HG03045 (cell line): ENCODE results near the gene HEATR1.
"Not testable (repeated sequence)": the region's sequence is repeated elsewhere in the genome, so short reads cannot be mapped to it uniquely, and the experiment has no call there.

ENCODE experiments used
- ATAC-seq: cut with Tn5 transposase; IDR thresholded peaks from one replicate; pipeline ENCODE4 v1.9.1; 2021; ENCODE audit warnings: mild to moderate bottlenecking, moderate library complexity; ENCODE audit not compliant: unreplicated experiment

Gene HEATR1

DNA sequence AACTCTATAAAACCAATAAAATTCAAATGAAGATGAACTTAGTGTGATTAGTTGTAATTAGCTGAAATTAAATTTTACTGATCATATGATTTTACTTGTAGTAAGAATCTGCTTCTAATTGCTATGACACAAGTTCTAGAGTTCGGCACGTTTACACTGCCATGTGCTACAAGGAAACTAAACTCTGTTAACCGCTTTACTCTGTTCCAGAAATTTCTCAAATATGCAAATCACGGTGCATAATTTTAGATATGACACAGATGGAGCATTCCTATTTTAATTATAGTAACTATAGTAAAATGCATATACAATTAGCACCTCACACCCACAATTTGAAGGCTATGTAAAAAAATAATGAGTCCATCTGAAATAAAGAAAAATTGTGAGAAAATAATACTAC, 14.8 kb downstream of the HEATR1 start:
- no peak for ATAC-seq

DNA sequence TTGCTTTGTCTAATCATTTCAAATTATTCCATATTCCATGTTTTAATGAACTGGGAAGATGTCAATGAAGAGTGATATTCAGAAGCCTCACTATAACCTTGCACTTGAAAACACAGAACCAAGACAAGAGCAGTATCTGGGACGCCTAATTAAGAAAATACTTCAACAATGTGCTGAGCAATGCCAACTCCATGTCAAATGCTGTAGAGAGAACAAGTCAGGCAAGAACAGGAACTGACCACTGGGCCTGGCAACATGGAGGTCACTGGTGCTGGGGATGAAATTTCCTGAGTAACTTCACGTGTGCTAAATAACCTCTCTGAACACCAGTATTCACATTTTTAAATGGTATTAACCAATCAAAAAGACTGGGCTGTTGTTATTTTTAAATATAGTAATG, 22.8 kb downstream of the HEATR1 start:
- ATAC-seq: no peak

DNA sequence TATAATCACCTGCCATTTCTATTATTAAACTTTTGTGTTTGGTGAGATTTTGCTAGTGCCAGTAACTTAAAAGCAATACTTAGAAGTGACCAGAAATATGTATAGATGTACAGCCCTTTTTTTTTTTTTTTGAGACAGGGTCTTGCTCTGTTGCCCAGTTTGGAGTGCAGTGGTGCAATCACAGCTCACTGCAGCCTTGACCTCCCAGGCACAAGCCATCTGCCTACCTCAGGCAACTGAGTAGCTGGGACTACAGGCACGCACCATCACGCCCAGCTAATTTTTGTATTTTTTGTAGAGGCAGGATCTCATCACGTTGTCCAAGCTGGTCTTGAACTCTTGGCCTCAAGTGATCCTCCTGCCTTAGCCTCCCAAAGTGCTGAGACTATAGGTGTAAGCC, 23.9 kb downstream of the HEATR1 start:
- ATAC-seq: not testable (repeated sequence)

DNA sequence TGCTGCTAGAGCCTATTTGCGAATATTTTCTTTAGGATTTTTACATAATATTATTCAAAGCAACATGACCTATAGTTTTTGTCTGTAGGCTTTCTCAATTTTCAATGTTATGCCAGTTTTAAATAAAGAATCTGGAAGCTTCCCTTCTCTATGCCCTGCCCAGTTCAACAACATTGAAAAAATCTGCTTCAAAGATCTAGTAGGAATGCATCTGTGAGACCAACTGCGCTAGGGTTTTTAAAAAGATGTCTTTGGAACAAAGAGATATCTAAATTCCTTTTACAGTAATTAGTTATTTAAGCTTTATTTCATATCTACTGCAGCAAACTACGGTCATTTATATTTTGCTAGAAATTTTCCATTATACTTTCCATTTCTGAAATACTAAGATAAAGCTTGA, 25.7 kb downstream of the HEATR1 start:
- ATAC-seq: no peak

- not testable (repeated sequence) for ATAC-seq
These were observed 27.3 kb downstream of the HEATR1 start for GRCh38 chr1:236577041-236577440.

GRCh38 chr1:236576004-236576403, 28.3 kb downstream of the HEATR1 start:
- no peak for ATAC-seq

DNA sequence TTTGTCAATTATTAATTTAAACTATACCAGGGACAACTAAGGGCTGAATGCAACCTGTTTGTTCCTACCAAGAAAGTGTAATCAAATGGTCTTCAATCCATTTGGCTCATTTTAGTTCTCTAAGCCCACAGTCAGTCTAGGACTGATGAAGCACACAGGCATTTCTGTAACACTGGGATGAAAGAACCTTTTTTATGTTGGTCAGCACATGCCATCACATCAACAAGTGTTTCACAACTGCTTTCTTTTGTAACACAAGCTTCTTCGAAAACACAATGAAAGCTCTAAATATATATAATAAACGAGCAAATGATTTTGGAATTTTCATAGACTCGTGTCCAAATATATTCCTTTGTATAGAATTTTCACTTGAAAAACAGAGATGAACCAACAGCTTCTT, 28.8 kb downstream of the HEATR1 start:
- ATAC-seq: no peak

DNA sequence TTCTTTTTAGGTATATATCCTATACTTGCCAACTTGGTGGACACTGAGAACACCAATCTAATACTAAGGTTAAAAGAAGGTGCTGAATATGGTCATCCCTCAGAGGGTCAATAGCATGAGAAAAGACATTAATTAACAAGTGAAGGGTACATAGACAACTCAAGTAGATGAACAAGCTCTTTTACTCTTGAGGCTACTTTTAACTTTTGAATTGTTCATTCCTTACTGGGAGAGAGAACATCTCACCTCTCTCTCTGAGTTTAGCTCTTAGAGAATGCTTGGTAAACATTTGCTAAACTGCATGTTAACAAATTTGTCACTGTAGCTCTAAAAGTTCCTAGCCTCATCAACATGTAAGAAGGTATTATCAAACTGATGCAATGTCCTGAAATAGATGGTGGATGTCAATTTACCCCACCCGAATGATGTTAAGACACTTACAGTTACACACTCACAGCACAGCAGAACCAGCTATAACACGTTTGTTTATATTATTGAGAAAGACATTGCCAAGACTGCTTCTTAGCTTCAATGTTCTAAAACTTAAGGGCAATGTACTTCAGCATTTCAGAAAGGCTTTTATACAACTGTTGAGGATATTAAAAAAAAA, 35.9 kb downstream of the HEATR1 start:
- no peak for ATAC-seq

- no peak for ATAC-seq
These were observed 38.8 kb downstream of the HEATR1 start for GRCh38 chr1:236565530-236565929.

- no peak for ATAC-seq
These were observed 42.3 kb downstream of the HEATR1 start for GRCh38 chr1:236561976-236562375.

DNA sequence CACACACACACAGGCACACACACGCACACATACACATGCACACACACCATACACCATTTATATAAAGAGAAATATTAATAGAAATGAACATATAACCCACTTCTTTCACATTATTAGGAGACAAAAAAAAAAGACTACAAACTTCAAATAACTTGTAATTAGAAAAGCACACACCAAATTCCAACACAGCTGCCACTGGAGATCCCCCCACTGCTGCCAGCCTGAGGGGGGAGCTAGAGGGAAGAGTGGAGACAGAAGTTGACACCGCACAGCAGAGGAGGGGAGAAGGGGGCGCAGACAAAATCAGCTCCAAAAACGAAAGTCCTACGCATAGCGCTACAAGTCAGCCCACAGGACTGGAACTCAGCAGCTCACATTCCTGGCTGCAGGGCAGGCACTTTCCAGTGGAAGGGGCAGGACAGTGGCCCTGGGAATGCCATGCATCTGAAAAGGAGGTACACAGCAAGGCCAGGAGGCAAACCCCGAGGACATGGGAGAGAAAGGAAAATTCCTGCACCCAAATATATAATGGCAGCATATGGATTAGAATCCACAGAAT, 44.0 kb downstream of the HEATR1 start:
- ATAC-seq: no peak

DNA sequence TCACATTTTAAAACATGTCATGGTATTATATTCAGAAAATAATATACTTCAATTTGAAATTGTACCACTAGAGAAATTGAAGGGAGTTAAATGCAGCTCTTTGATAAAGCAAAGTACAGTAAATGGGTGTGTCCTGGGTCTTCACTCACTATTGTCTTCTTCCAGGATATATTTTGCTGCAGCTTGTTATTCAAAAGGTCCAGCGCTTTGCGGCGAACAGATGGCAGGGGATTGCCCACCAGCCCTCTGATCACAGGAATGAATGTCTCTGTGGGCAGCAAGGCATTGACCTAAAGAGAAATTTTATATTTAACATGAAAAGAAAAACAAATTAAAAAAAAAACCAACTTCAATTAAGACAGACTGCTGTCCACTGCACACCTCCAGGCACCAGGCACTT, 45.5 kb downstream of the HEATR1 start:
- no peak for ATAC-seq

DNA sequence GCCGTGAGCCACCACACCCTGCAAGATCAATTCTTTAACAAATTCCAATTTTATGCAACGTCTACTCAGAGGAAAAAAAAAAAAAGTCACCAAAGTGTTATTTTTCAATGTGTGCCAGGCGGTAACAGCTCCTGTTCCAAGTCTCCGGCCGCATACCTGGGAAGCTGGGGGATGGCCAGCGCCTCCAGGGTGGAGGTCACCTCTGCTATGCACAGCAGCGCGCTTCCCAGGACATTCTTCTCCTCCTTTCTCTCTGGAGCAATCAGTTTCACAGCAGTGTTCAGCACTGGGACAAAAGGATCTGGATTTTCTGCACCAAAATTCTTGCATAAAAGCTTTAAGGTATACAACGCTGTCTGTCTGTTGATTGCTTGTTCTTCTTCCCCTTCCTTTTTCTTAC, 46.2 kb downstream of the HEATR1 start:
- no peak for ATAC-seq

DNA sequence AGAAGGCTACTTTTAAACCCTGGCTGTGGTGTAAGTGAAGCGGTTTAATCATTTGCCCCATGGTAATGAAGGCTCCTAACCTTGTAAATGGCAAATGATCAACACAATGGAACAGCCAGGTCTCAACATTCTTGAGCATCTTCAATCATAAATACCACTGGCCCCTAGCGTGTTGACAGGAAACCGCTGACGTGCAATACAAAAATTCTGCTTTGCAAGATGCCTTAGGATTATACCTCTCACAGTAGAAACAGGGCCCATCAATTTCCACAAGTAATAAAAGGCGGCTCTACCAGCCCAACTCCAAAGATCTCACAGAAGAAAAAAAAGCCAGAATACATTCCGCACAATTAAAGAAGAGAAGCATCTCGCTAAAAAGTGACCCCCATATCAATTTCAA, 47.7 kb downstream of the HEATR1 start:
- no peak for ATAC-seq

GRCh38 chr1:236553370-236553769, 50.9 kb downstream of the HEATR1 start:
- no peak for ATAC-seq

GRCh38 chr1:236552901-236553300, 51.4 kb downstream of the HEATR1 start:
- no peak for ATAC-seq

GRCh38 chr1:236552096-236552495, 52.2 kb downstream of the HEATR1 start:
- ATAC-seq: no peak

DNA sequence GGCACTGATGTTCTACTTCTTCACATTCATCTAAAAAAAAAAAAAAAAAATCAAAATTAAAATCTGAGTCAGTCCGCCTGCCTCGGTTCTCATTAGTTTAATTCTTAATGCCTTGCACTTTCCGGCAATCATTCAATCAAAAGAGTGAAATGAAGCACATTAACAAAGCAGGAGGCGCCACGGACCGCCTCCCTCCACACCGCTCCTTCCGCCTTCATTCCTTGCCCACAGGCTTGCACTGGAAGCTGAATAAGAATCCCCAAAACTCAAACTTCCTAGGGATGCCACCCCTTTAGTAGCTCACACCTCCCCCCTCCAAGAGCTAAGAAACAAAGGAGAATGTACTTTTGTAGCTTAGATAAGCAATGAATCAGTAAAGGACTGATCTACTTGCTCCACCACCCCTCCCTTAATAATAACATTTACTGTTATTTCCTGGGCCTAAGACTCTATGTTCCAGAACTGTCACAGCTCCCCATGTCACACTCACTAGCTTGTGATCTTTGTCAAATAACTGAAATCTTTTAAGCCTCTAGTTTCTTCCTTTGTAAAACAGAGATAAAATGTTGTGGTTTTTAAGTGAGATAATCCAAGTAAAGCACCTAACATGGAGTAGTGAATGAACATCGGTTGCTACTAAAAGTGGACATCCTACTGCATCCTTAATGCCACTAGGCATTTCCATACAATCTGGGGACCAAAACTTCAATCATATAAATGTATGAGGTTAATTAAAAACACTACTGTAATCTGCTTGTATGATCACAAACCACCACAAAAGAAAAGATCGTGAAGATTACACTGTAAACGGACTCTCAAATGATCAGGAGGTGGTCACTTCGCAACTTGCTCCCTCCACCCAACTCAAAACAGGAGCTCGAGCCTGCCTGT, 53.1 kb downstream of the HEATR1 start:
- ATAC-seq: no peak

DNA sequence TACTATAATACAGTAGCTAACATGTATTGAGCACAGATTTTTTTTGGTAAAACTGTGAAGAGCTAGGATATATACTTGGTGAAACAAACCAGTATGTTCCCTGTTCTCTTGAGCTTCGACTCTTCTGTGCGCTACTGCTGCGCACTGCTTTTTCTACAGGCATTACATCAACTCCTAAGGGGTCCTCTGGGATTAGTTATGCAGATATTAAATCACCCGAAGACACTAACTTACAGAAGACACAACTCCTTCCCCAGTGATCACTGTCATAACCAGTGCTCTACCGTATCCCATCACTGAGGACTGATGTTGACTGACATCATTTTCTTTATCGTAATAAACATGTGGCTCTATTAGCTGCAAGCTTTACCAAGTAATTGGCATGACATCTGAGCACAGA, 55.9 kb downstream of the HEATR1 start:
- no peak for ATAC-seq

DNA sequence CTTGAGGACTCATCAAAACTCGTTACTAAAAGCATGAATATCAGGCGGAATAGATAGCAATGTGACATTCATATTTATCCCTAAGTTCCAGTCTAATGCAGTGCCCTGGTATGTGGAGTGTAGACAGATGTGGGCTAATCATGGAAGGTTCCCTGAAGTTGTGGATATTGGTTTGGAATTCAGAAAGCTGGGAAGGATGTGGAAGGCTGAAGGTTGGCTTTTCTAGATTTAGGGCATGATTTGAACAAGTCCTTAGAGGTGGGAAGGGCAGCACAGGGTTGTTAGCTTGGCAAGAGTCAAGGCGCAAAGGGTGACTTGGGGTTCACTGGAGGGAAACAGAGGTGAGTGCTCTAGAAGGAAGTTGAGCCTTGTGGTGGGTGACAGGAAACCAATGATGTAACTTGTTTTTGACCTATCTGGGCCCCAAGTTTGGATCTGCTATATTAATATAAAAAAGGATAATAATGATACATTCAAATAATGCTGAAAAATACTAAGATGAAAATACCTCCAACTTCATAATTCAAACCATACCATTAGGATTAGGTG, 58.6 kb downstream of the HEATR1 start:
- no peak for ATAC-seq

DNA sequence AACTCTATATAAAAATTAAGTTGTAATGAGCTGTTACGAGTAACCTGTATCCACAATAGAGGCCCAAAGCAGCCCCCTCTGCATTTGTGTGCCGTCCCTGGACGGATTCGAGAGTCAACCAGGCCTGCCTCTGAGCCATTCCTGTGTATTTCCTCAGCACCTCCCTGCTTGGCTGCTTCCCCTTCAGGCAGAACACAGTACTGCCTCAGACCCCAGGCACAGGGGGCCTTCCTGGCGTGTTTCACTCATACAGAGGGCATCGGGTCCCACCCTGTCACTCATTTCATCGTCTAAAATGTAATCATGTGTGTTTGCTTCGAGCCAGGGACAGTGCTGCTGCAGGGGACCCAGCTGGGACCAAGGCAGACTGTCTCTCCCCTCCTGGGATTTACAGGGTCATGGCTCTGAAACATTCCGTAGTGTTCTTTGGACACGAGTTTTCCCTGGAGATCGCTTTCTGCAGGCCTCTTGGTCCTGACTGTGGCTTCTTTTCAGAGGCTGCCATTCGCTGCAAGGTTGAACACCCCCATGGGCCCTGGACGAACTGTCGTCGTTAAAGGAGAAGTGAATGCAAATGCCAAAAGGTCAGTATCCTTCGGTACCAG, 61.1 kb downstream of the HEATR1 start:
- no peak for ATAC-seq
